Activated T-cell treated with anti-CD3 and anti-CD28 coated beads for 24 hours (primary cell): Measurements from ENCODE around the gene LRCH1.

Experiments
- DNase-seq: peaks from one replicate; pipeline ENCODE4 v3.0.0-alpha.2; 2020; ENCODE audit warnings: low read depth

Gene LRCH1

GRCh38 chr13:46594374-46595078, 41.6 kb downstream of the LRCH1 start:
- no peak for DNase-seq

- DNase-seq, result no peak
Observed at GRCh38 chr13:46595136-46595884, 42.3 kb downstream of the LRCH1 start.

GRCh38 chr13:46595885-46596275, 42.9 kb downstream of the LRCH1 start:
- no peak for DNase-seq

GRCh38 chr13:46596466-46596865, 43.5 kb downstream of the LRCH1 start:
- no peak for DNase-seq

- DNase-seq, result no peak
Observed at GRCh38 chr13:46598140-46598819, 45.3 kb downstream of the LRCH1 start.

GRCh38 chr13:46598820-46599180, 45.8 kb downstream of the LRCH1 start:
- DNase-seq, result no peak

- DNase-seq, result no peak
Observed at GRCh38 chr13:46600943-46601311, 48.0 kb downstream of the LRCH1 start.

GRCh38 chr13:46602531-46602930, 49.6 kb downstream of the LRCH1 start:
- no peak for DNase-seq

- no peak for DNase-seq
Observed at GRCh38 chr13:46603165-46603603, 50.2 kb downstream of the LRCH1 start.

- no peak for DNase-seq
Observed at GRCh38 chr13:46604226-46604990, 51.4 kb downstream of the LRCH1 start.

- DNase-seq, result no peak
Observed at GRCh38 chr13:46605076-46605824, 52.3 kb downstream of the LRCH1 start.

- DNase-seq, result no peak
Observed at GRCh38 chr13:46605825-46606554, 53.0 kb downstream of the LRCH1 start.

- no peak for DNase-seq
Observed at GRCh38 chr13:46606970-46607369, 54.0 kb downstream of the LRCH1 start.

GRCh38 chr13:46607768-46608564, 55.0 kb downstream of the LRCH1 start:
- DNase-seq, result no peak

GRCh38 chr13:46609052-46609451, 56.1 kb downstream of the LRCH1 start:
- no peak for DNase-seq

GRCh38 chr13:46609726-46610125, 56.8 kb downstream of the LRCH1 start:
- no peak for DNase-seq

GRCh38 chr13:46612267-46612666, 59.3 kb downstream of the LRCH1 start:
- DNase-seq, result no peak

GRCh38 chr13:46613409-46614049, 60.6 kb downstream of the LRCH1 start:
- DNase-seq, result no peak

- DNase-seq, result no peak
Observed at GRCh38 chr13:46614582-46614981, 61.6 kb downstream of the LRCH1 start.
